Measurements from ENCODE around the gene MINDY1.

DNA sequence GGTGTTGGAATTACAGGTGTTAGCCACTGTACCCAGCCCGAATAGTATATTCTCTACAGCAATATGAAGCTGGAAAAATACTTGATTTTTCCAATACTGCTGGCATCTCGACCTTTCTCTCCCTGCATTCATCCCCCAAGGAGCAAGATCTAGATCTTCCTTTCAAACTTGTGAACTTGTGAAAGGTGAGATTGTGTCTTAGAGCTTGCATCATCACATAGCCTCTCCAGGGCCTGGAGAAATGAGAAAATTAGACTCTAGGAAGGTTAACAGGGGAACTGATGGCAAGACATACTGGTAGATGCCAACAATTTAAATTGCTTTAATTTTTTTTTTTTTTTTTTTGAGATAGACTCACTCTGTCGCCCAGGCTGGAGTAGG lies 3.6 kb upstream of the MINDY1 start:
- TF ChIP-seq, protein P1, sequence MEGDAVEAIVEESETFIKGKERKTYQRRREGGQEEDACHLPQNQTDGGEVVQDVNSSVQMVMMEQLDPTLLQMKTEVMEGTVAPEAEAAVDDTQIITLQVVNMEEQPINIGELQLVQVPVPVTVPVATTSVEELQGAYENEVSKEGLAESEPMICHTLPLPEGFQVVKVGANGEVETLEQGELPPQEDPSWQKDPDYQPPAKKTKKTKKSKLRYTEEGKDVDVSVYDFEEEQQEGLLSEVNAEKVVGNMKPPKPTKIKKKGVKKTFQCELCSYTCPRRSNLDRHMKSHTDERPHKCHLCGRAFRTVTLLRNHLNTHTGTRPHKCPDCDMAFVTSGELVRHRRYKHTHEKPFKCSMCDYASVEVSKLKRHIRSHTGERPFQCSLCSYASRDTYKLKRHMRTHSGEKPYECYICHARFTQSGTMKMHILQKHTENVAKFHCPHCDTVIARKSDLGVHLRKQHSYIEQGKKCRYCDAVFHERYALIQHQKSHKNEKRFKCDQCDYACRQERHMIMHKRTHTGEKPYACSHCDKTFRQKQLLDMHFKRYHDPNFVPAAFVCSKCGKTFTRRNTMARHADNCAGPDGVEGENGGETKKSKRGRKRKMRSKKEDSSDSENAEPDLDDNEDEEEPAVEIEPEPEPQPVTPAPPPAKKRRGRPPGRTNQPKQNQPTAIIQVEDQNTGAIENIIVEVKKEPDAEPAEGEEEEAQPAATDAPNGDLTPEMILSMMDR (IDR thresholded peaks at IDR 0.05), result no peak
- TF ChIP-seq POLR2A (IDR thresholded peaks at IDR 0.05), result no peak

All from adrenal gland (tissue), 5 donors.